Uterus (tissue), 2 donors: ENCODE results near the gene CFAP251.

ENCODE experiments used
- POLR2A ChIP-seq, 2 donors: fragments of 450-650 bp; IDR thresholded peaks; one replicate each; pipeline ENCODE4 v1.6.1; 2016; ENCODE audit warnings: antibody characterized with exemption in 2 of 2, mild to moderate bottlenecking in 1 of 2, moderate library complexity in 1 of 2
- TF ChIP-seq, protein P1 (sequence below), 4 experiments: fragments of 200-600 bp in 2 of 4; fragments of 450-650 bp in 2 of 4; sonication (generic) in 2 of 4; IDR thresholded peaks; one replicate each; pipeline ENCODE4 v1.5.1; 2016 to 2019; ENCODE audit warnings: antibody characterized with exemption in 4 of 4, mild to moderate bottlenecking in 2 of 4, moderate library complexity in 1 of 4

DNA sequence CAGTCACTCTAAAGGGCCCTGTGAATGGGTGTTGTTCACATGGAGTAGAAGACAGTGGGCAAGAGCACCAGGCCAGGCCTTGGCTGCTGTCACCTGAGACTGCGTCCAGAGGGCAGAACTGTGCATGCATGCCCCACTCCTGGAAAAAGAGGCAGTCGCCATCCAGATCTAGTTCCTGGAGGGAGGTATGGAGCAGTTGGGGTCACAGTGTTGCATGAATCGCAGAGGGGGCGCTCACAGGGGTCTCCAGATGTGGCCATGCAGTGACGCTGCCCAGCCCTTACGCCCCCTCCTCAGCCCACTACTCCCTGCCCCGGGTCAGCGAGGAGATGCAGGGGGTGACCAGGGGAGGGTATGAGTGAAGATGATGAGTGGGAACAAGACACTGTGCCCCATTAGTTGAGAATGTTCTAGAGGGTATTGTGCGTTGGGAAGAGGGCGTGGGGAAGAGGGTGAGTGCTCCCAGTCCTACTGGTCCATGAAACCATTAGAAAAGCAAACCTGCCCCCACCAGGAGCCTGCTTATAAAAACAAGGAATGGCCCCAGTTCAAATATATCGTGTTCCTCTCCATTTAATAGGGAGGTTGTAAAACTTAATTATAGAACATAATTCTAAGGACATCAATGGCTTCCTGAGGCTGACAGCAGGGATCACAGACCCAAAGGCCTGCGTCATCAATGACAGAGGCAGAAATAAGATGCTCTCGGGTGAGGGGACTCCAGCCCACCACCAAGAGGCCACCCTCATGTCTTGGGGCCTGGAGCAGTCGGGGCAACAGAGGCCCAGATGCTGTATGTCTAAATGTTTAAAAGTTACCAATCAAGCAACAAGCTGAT, 71.1 kb downstream of the CFAP251 start:
- TF ChIP-seq, protein P1, sequence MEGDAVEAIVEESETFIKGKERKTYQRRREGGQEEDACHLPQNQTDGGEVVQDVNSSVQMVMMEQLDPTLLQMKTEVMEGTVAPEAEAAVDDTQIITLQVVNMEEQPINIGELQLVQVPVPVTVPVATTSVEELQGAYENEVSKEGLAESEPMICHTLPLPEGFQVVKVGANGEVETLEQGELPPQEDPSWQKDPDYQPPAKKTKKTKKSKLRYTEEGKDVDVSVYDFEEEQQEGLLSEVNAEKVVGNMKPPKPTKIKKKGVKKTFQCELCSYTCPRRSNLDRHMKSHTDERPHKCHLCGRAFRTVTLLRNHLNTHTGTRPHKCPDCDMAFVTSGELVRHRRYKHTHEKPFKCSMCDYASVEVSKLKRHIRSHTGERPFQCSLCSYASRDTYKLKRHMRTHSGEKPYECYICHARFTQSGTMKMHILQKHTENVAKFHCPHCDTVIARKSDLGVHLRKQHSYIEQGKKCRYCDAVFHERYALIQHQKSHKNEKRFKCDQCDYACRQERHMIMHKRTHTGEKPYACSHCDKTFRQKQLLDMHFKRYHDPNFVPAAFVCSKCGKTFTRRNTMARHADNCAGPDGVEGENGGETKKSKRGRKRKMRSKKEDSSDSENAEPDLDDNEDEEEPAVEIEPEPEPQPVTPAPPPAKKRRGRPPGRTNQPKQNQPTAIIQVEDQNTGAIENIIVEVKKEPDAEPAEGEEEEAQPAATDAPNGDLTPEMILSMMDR (IDR thresholded peaks at IDR 0.05): no peak
- no peak for TF ChIP-seq POLR2A (IDR thresholded peaks at IDR 0.05)
